Prostate gland (tissue), 2 donors: ENCODE data around the gene GPATCH4. TPM values are rescaled to one million over a fixed set of nuclear protein-coding genes. Genes with fewer than 3 reads are reported as not detected.
"Not testable (repeated sequence)": the region's sequence is repeated elsewhere in the genome, so short reads cannot be mapped to it uniquely, and the experiment has no call there.

Experiments
- DNase-seq: peaks from one replicate; pipeline ENCODE4 v3.0.0-alpha.2; 2019; ENCODE audit warnings: low spot score
- H3K27ac ChIP-seq, 2 donors: fragments of 200-600 bp; sonication (generic); 2 replicates each; pipeline ENCODE4 v1.5.1; 2017 to 2019
- H3K27me3 ChIP-seq: fragments of 200-600 bp; sonication (generic); replicated peaks from 2 replicates; pipeline ENCODE4 v1.5.1; 2019; ENCODE audit not compliant: insufficient read depth
- H3K36me3 ChIP-seq, 2 donors: fragments of 200-600 bp; sonication (generic); 1 replicate in 1 of 2; 2 replicates in 1 of 2; pipeline versions ENCODE4 v1.5.1 to v1.8.1; 2017 to 2019
- H3K4me1 ChIP-seq: fragments of 200-600 bp; sonication (generic); replicated peaks from 2 replicates; pipeline ENCODE4 v1.5.1; 2019
- H3K4me3 ChIP-seq, 2 donors: fragments of 200-600 bp; sonication (generic); 2 replicates each; pipeline ENCODE4 v1.5.1; 2017 to 2019
- H3K9me3 ChIP-seq: fragments of 200-600 bp; sonication (generic); 2 replicates; pipeline ENCODE4 v1.5.1; 2017
- POLR2A ChIP-seq: fragments of 450-650 bp; IDR thresholded peaks from one replicate; pipeline ENCODE4 v1.6.1; 2016; ENCODE audit warnings: antibody characterized with exemption, mild to moderate bottlenecking
- POLR2AphosphoS5 ChIP-seq: sonication (generic); formaldehyde crosslinking; IDR thresholded peaks from one replicate; pipeline ENCODE4 v1.6.1; 2017; ENCODE audit warnings: antibody characterized with exemption
- WGBS: methylation state at CpG from one replicate; pipeline ENCODE4 v1.1.5; 2018; 5-methylcytosine and 5-hydroxymethylcytosine counted together
- intact Hi-C: fragments of 100-400 bp; cut with DNase I; formaldehyde crosslinking; loops from one replicate; pipeline ENCODE4 v1.14.2; 2022
- total RNA-seq, 2 donors: library from RNA; depleted of rRNA; stranded (reverse); fragments of >200 nt; gene quantifications; one replicate each; pipeline ENCODE4 v1.1.0, GENCODE V29; 2016
- TF ChIP-seq, protein P1 (sequence below), 4 experiments: fragments of 200-600 bp in 2 of 4; fragments of 450-650 bp in 2 of 4; sonication (generic) in 2 of 4; IDR thresholded peaks; 1 replicate in 3 of 4; 2 replicates in 1 of 4; pipeline ENCODE4 v1.5.1; 2016 to 2019; ENCODE audit warnings: antibody characterized with exemption in 4 of 4, mild to moderate bottlenecking in 2 of 4, moderate library complexity in 2 of 4

Gene GPATCH4
- total RNA-seq, 2 donors from 2014 or later = 20.9 to 27.5 TPM

DNA sequence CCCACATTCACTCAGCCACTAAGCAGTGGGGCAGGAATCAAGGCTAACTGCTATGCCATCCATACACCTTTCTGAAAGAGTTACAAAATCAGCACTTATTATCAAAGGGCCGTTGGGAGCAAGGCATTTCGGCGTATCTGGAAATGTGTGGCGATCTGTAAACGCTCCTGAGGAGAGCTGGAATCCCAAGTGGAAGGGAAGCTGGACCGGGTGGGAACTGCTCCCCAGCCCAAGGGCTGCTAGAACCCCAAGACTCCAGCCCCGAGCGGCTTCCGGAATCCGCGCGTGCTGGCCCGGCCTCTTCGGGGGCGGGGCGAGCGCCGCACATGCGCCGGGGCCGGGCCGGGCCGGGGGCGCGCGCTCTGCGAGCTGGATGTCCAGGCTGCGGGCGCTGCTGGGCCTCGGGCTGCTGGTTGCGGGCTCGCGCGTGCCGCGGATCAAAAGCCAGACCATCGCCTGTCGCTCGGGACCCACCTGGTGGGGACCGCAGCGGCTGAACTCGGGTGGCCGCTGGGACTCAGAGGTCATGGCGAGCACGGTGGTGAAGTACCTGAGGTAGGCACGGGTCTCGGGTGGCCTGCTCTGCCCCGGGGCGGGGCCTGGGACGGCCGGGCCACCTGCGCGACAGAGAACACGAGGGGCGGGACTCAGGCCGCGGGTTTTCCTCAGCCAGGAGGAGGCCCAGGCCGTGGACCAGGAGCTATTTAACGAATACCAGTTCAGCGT is 9.7 kb downstream of the GPATCH4 start, which contains the start of gene NAXE:
Gene NAXE, plus strand, starts transcription at position 345 of the 726 bp plus-strand sequence. Its CDS starts 29 bp downstream, at position 374.
- TF ChIP-seq, protein P1, sequence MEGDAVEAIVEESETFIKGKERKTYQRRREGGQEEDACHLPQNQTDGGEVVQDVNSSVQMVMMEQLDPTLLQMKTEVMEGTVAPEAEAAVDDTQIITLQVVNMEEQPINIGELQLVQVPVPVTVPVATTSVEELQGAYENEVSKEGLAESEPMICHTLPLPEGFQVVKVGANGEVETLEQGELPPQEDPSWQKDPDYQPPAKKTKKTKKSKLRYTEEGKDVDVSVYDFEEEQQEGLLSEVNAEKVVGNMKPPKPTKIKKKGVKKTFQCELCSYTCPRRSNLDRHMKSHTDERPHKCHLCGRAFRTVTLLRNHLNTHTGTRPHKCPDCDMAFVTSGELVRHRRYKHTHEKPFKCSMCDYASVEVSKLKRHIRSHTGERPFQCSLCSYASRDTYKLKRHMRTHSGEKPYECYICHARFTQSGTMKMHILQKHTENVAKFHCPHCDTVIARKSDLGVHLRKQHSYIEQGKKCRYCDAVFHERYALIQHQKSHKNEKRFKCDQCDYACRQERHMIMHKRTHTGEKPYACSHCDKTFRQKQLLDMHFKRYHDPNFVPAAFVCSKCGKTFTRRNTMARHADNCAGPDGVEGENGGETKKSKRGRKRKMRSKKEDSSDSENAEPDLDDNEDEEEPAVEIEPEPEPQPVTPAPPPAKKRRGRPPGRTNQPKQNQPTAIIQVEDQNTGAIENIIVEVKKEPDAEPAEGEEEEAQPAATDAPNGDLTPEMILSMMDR (IDR thresholded peaks at IDR 0.05) = no peak
- TF ChIP-seq POLR2A (peak; percentile 62), POLR2AphosphoS5 (peak; percentile 57)
- peak; percentile 68 for DNase-seq
- H3K27ac ChIP-seq = peak within 1 kb of the TSS; percentile 79 to 86
- no peaks in the 10 kb centered on the region for H3K27me3 ChIP-seq
- no peaks in the 10 kb centered on the region for H3K36me3 ChIP-seq
- H3K9me3 ChIP-seq = no peaks in the 10 kb centered on the region
- H3K4me1 ChIP-seq = peaks cover 2% of the 10 kb centered on the region
- WGBS = under 1% methylated on average over 59 of the region's 60 CpGs
- intact Hi-C loops = no loop called here
- H3K4me3 ChIP-seq = peak within 1 kb of the TSS; percentile 74 to 80

DNA sequence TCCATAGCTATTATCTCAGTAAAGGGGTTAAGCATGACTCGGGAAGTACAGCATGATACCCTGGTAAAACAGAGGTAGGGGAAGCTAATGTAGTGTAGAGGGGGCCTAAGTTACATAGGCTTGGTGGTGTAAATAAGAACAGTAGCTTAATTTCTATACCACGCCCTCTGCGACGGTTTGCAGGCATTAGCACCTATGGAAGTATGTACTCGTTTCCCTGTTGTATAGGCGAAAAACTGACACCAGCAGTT is 10.2 kb downstream of the GPATCH4 start:
- WGBS = 14% methylated on average over 6 of the region's 6 CpGs
- TF ChIP-seq POLR2A (no peak), POLR2AphosphoS5 (no peak)
- TF ChIP-seq, protein P1 (IDR thresholded peaks at IDR 0.05) = no peak
- no peak for DNase-seq
- Histone ChIP-seq H3K4me1 (peaks cover 2% of the 10 kb centered on the region), H3K9me3 (no peaks in the 10 kb centered on the region), H3K4me3 (peak overlapping the region; percentile 74 to 80), H3K27me3 (no peaks in the 10 kb centered on the region), H3K36me3 (no peaks in the 10 kb centered on the region), H3K27ac (peak overlapping the region; percentile 79 to 86)
- intact Hi-C loops = no loop called here

DNA sequence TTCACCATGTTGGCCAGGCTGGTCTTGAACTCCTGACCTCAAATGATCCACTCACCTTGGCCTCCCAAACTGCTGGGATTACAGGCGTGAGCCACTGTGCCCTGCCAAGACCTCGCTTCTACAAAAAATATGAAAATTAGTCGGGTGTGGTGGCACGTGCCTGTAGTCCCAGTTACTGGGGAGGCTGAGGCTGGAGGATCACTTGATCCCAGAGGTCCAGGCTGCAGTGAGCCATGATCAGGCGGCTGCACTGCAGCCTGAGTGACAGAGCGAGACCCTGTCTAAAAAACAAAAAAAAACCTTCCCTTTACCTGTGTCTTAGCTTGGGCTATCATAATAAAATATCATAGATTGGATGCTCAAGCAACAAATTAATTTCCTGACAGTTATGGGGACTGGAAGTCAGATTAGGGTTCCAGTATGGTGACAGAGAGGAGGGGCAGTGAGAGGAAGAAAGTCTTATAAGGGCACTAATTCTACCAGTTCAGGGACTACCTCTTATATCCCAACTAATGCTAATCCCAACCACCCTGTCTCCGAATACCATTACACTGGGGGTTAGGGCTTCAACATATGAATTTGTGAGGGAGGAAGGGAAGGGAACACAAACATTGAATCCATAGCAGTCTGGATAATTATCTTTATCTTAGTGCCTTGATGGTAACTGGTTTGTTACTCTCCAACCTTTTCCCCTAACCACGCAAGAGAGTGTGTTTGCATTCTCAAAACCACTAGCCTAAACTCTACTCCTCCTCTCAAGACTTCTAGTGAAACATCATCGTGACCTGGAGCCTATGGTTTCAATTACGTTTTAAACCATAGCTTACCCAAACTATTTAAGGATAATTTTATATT is 10.7 kb downstream of the GPATCH4 start:
- H3K4me3 ChIP-seq = peak overlapping the region in 1 of 2 donors; percentile 74
- WGBS = 84% methylated on average over 10 of the region's 10 CpGs
- intact Hi-C loops = no loop called here

DNA sequence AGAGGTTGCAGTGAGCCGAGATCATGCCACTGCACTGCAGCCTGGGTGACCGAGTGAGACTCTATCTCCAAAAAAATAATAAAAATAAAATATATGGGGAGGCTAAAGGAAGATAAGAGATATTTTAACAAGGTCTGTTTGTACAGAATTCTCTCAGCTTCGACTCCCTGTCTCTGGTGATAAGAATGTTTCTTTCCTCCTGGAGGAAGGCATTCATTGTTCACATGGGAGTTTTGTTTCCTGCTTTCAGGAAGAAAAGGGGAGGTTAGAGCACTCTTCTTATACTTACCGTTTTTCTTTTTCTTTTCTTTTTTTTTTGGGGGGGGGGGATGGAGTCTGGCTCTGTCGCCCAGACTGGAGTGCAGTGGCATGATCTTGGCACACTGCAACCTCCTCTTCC is 11.7 kb downstream of the GPATCH4 start:
- Histone ChIP-seq H3K9me3 (no peaks in the 10 kb centered on the region), H3K27me3 (no peaks in the 10 kb centered on the region), H3K4me3 (no peak overlapping the region), H3K27ac (no peak overlapping the region), H3K36me3 (no peaks in the 10 kb centered on the region), H3K4me1 (peaks cover 2% of the 10 kb centered on the region)
- 58% methylated on average over 5 of the region's 5 CpGs for WGBS
- intact Hi-C loops = loop anchor here (5.0 kb wide), 1 partner anchor 33 kb away; no protein-coding TSS in a partner anchor
- TF ChIP-seq, protein P1 (IDR thresholded peaks at IDR 0.05) = no peak
- TF ChIP-seq POLR2AphosphoS5 (no peak), POLR2A (no peak)
- DNase-seq = no peak

More for the DNA sequence above, 10.7 kb downstream of the GPATCH4 start:
- TF ChIP-seq, protein P1 (IDR thresholded peaks at IDR 0.05) = no peak
- TF ChIP-seq POLR2A = no peak
- no peak for TF ChIP-seq POLR2AphosphoS5
- H3K9me3 ChIP-seq = no peaks in the 10 kb centered on the region
- peak overlapping the region; percentile 79 to 86 for H3K27ac ChIP-seq
- DNase-seq = no peak
- no peaks in the 10 kb centered on the region for H3K36me3 ChIP-seq
- no peaks in the 10 kb centered on the region for H3K27me3 ChIP-seq
- peaks cover 2% of the 10 kb centered on the region for H3K4me1 ChIP-seq

DNA sequence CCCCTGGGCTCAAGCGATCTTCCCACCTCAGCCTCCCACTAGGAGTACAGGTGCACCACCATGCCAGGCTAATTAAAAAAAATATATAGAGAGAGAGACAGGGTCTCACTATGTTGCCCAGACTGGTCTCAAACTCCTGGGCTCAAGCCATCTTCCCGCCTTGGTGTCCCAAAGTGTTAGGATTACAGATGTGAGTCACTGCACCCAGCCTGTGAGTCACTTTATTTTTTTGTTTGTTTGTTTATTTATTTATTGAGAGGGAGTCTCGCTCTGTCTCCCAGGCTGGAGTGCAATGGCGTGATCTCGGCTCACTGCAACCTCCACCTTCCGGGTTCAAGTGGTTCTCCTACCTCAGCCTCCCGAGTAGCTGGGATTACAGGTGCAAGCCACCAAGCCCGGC is 13.4 kb downstream of the GPATCH4 start:
- not testable (repeated sequence) for H3K27me3 ChIP-seq, H3K27ac ChIP-seq, H3K9me3 ChIP-seq, H3K4me1 ChIP-seq, H3K36me3 ChIP-seq, H3K4me3 ChIP-seq, DNase-seq
- intact Hi-C loops = loop anchor here (5.0 kb wide), 1 partner anchor 34 kb away; no protein-coding TSS in a partner anchor
- 87% methylated on average over 8 of the region's 8 CpGs for WGBS
